HG03442 (cell line): ENCODE results near the gene KIAA0040.
"Not testable (repeated sequence)": the region's sequence is repeated elsewhere in the genome, so short reads cannot be mapped to it uniquely, and the experiment has no call there.

ENCODE experiments used
- ATAC-seq: cut with Tn5 transposase; IDR thresholded peaks from one replicate; pipeline ENCODE4 v1.9.1; 2021; ENCODE audit warnings: mild to moderate bottlenecking, moderate library complexity; ENCODE audit not compliant: unreplicated experiment

KIAA0040 gene

DNA sequence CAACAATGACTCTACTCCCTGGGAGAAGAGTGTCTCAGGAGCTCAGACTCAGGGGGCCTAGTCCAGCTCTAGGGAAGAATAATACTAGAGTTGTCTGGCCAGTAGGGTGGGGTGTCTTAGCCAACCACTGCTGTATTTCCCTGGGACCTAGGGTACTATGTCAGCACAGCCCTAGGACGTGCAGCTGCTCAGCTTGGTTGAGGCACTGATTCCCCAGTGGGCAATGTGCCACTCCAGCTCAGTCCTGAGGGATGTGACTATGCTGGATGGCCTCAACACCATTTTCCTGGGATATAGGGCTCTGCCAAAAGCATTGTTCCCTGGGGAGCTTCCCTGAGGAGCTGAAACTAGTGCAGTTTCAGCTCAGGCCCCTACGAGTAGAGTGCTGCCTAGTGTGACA is 77.6 kb downstream of the KIAA0040 start:
- ATAC-seq = no peak

DNA sequence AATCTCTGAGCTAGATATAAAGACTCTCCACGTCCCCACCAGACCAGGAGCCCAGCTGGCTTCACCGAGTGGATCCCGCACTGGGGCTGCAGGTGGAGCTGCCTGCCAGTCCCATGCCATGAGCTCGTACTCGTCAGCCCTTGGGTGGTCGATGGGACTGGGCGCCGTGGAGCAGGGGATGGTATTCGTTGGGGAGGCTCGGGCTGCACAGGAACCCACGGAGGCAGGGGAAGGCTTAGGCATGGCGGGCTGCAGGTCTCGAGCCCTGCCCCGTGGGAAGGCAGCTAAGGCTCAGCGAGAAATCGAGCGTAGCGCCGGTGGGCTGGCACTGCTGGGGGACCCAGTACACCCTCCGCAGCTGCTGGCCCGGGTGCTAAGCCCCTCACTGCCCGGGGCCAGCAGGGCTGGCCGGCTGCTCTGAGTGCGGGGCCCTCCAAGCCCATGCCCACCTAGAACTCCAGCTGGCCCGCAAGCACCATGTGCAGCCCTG is 84.2 kb downstream of the KIAA0040 start:
- not testable (repeated sequence) for ATAC-seq
